Mononuclear cell (primary cell): Measurements from ENCODE around the gene GOLIM4. TPM values are rescaled to one million over a fixed set of nuclear protein-coding genes. Genes with fewer than 3 reads are reported as not detected.

Source experiments
- H3K27me3 ChIP-seq: 2 replicates; pipeline ENCODE4 v1.6.0; 2011; ENCODE audit warnings: low read length, control low read depth; ENCODE audit not compliant: insufficient read depth
- H3K4me1 ChIP-seq: 2 replicates; pipeline ENCODE4 v1.5.1; 2011; ENCODE audit warnings: mild to moderate bottlenecking, low read length, control low read depth; ENCODE audit not compliant: insufficient read depth
- H3K4me3 ChIP-seq: 2 replicates; pipeline ENCODE4 v1.5.1; 2011; ENCODE audit warnings: mild to moderate bottlenecking, low read length, moderate library complexity
- H3K9me3 ChIP-seq: 2 replicates; pipeline ENCODE4 v1.5.1; 2011; ENCODE audit warnings: low read depth, mild to moderate bottlenecking, control low read depth, low read length
- total RNA-seq: library from RNA; depleted of rRNA; stranded (reverse); fragments of >200 nt; gene quantifications from one replicate; pipeline ENCODE4 v1.2.3, GENCODE V29; 2012

Gene GOLIM4
- total RNA-seq, 1 donor: 3.6 TPM

- H3K4me1 ChIP-seq: no peaks in the 10 kb centered on the region
- H3K27me3 ChIP-seq: no peaks in the 10 kb centered on the region
- H3K9me3 ChIP-seq: no peaks in the 10 kb centered on the region
- no peak overlapping the region for H3K4me3 ChIP-seq
Observed at GRCh38 chr3:168049367-168049974, 46.3 kb downstream of the GOLIM4 start.

DNA sequence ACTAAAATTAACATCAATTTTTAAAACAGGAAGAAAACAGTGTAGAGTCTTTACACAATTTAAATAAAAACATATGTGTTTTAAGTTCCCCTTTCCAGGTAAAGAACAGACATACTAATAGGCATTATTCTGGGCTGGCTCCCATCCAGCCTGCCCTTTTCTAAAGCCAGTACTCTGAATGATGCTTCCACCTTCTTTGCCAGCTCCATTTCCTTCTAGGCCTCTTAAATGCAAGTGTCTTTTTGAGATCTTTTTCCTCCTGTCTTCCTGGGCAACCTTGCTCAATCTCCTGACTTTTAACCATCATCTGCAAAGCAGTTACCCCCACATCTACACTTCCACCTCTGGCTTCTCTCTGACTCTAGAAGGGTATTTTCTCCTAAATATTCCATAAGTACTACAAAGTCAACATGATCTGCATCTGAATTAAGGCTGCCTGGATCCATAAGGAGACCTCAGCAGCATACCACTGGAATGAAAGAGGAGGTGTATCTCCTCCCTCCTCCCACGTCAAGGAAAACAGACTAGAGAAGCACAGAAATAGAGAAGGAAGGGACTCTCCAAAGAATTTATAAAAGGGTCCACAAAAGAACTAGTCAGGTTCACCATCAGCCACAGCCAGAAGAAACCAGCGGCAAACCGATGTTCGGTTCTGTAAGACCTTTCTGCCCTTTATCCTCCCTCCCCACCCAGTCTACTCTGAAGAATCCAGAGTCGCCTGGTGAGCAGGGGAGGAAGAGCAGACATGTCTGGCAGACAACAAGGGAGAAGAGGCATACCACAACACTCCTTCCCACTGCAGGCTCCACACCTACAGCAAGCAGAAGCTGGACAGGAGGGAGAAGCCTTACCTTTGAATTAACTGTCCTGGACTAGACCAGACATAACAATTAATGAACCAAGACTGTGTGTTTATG is 47.1 kb downstream of the GOLIM4 start:
- Histone ChIP-seq H3K4me3 (no peak overlapping the region), H3K4me1 (no peaks in the 10 kb centered on the region), H3K27me3 (no peaks in the 10 kb centered on the region), H3K9me3 (no peaks in the 10 kb centered on the region)

GRCh38 chr3:168047936-168048335 is 47.8 kb downstream of the GOLIM4 start:
- no peaks in the 10 kb centered on the region for H3K27me3 ChIP-seq
- H3K9me3 ChIP-seq: no peaks in the 10 kb centered on the region
- no peak overlapping the region for H3K4me3 ChIP-seq
- H3K4me1 ChIP-seq: no peaks in the 10 kb centered on the region

GRCh38 chr3:168047190-168047795 is 48.4 kb downstream of the GOLIM4 start:
- H3K4me3 ChIP-seq: no peak overlapping the region
- no peaks in the 10 kb centered on the region for H3K9me3 ChIP-seq
- no peaks in the 10 kb centered on the region for H3K27me3 ChIP-seq
- H3K4me1 ChIP-seq: no peaks in the 10 kb centered on the region

DNA sequence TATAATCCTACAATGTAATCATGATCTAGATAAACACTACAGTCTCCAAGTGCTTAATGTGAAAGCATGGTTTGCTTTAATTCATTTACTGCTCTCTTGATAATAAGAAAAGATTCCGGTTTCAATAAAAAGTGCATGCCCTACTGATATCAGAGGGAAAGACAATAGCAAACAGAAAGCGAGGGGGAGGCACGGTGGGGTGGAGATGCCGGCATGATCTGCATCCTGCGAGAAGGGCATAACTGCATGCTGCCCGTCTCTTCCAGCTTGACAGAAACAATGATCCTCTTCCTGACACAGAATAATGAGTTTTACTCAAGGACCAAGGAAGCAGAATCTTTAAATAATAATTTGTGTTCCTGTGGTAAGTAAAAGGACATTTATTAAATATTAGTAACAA is 51.7 kb downstream of the GOLIM4 start:
- H3K4me3 ChIP-seq: no peak overlapping the region
- no peaks in the 10 kb centered on the region for H3K4me1 ChIP-seq
- H3K9me3 ChIP-seq: no peaks in the 10 kb centered on the region
- no peaks in the 10 kb centered on the region for H3K27me3 ChIP-seq

GRCh38 chr3:168040607-168041208 is 55.0 kb downstream of the GOLIM4 start:
- Histone ChIP-seq H3K4me3 (no peak overlapping the region), H3K27me3 (no peaks in the 10 kb centered on the region), H3K9me3 (no peaks in the 10 kb centered on the region), H3K4me1 (no peaks in the 10 kb centered on the region)

GRCh38 chr3:168037020-168037419 is 58.7 kb downstream of the GOLIM4 start:
- no peaks in the 10 kb centered on the region for H3K4me1 ChIP-seq
- H3K4me3 ChIP-seq: no peak overlapping the region
- no peaks in the 10 kb centered on the region for H3K27me3 ChIP-seq
- no peaks in the 10 kb centered on the region for H3K9me3 ChIP-seq

- no peaks in the 10 kb centered on the region for H3K4me1 ChIP-seq
- no peaks in the 10 kb centered on the region for H3K27me3 ChIP-seq
- H3K9me3 ChIP-seq: no peaks in the 10 kb centered on the region
- no peak overlapping the region for H3K4me3 ChIP-seq
Observed at GRCh38 chr3:168036619-168037018, 59.1 kb downstream of the GOLIM4 start.

GRCh38 chr3:168034152-168034928 is 61.4 kb downstream of the GOLIM4 start:
- no peaks in the 10 kb centered on the region for H3K9me3 ChIP-seq
- H3K4me1 ChIP-seq: no peaks in the 10 kb centered on the region
- no peak overlapping the region for H3K4me3 ChIP-seq
- H3K27me3 ChIP-seq: no peaks in the 10 kb centered on the region

- H3K4me1 ChIP-seq: no peaks in the 10 kb centered on the region
- no peaks in the 10 kb centered on the region for H3K27me3 ChIP-seq
- no peaks in the 10 kb centered on the region for H3K9me3 ChIP-seq
- H3K4me3 ChIP-seq: no peak overlapping the region
Observed at GRCh38 chr3:168030577-168030976, 65.1 kb downstream of the GOLIM4 start.

DNA sequence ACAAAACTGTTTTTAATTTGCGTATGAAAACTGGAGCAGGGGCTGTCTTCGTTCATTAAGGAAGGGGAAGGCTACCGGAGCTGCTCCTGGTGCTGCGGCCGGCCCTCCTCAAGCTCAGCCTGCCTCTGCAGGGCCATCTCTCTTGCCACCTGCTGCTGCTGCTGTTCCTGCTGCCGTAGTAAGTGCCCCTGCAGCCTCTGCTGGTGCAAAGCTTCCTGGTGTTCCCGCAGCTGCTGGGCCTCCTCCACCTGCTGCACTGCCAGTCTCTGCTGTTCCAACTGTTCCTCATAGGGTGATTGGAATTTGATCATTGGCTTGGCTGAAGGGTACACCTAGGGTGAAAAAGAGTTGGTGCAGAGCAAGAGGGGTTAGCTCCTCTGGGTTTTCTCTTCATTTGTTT is 66.0 kb downstream of the GOLIM4 start:
- Histone ChIP-seq H3K4me3 (no peak overlapping the region), H3K4me1 (no peaks in the 10 kb centered on the region), H3K9me3 (no peaks in the 10 kb centered on the region)

DNA sequence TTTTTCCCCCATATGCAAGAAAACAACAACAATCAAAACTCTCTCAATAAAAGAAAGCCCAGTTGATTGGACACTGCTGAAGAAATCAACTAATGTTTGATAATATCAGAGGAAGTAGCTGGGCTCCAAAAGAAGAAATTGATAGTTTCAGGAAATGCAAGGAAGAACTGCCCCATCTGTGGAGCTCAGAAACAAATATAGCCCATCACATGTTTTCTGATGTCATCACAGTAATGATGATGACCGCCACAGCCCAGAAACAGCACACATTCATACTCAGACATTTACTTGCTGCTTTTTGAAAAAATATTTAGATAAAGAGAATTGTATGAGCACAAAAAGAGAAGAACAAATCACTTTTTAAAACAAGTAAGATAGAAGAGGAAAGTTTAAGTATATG is 67.6 kb downstream of the GOLIM4 start:
- Histone ChIP-seq H3K4me1 (no peaks in the 10 kb centered on the region), H3K4me3 (no peak overlapping the region), H3K9me3 (no peaks in the 10 kb centered on the region), H3K27me3 (no peaks in the 10 kb centered on the region)

More for the DNA sequence above, 66.0 kb downstream of the GOLIM4 start:
- H3K27me3 ChIP-seq: no peaks in the 10 kb centered on the region

- Histone ChIP-seq H3K4me1 (no peaks in the 10 kb centered on the region), H3K27me3 (no peaks in the 10 kb centered on the region), H3K9me3 (no peaks in the 10 kb centered on the region)
Observed at GRCh38 chr3:168026764-168027163, 69.0 kb downstream of the GOLIM4 start.

GRCh38 chr3:168025076-168025475 is 70.6 kb downstream of the GOLIM4 start:
- Histone ChIP-seq H3K4me1 (no peaks in the 10 kb centered on the region), H3K9me3 (no peaks in the 10 kb centered on the region), H3K4me3 (no peak overlapping the region), H3K27me3 (no peaks in the 10 kb centered on the region)

More at GRCh38 chr3:168026764-168027163, 69.0 kb downstream of the GOLIM4 start:
- no peak overlapping the region for H3K4me3 ChIP-seq
